HEK293 (cell line): ENCODE results near the gene CCDC69.

Source experiments
- KLF1 ChIP-seq: fragments of 450-650 bp; formaldehyde crosslinking; IDR thresholded peaks from 2 replicates; pipeline ENCODE4 v1.5.1; 2016; ENCODE audit warnings: missing biosample characterization, missing genetic modification characterization
- ZNF335 ChIP-seq: fragments of 450-650 bp; formaldehyde crosslinking; conservative IDR thresholded peaks from 2 replicates; pipeline ENCODE4 v1.5.1; 2016; ENCODE audit warnings: missing biosample characterization, missing genetic modification characterization
- ZNF548 ChIP-seq: fragments of 450-650 bp; formaldehyde crosslinking; IDR thresholded peaks from 2 replicates; pipeline ENCODE4 v1.5.1; 2016; ENCODE audit warnings: missing biosample characterization, missing genetic modification characterization
- ZNF585B ChIP-seq: fragments of 450-650 bp; formaldehyde crosslinking; IDR thresholded peaks from 2 replicates; pipeline ENCODE4 v1.5.1; 2016; ENCODE audit warnings: missing biosample characterization, missing genetic modification characterization
- TF ChIP-seq, protein P1 (sequence below): fragments of 450-650 bp; formaldehyde crosslinking; IDR thresholded peaks from 2 replicates; pipeline ENCODE4 v1.5.1; 2016; ENCODE audit warnings: missing biosample characterization, missing genetic modification characterization, low read depth
- TF ChIP-seq, protein P2 (sequence below): fragments of 450-650 bp; formaldehyde crosslinking; IDR thresholded peaks from 2 replicates; pipeline ENCODE4 v1.5.1; 2016; ENCODE audit warnings: missing biosample characterization, missing genetic modification characterization

DNA sequence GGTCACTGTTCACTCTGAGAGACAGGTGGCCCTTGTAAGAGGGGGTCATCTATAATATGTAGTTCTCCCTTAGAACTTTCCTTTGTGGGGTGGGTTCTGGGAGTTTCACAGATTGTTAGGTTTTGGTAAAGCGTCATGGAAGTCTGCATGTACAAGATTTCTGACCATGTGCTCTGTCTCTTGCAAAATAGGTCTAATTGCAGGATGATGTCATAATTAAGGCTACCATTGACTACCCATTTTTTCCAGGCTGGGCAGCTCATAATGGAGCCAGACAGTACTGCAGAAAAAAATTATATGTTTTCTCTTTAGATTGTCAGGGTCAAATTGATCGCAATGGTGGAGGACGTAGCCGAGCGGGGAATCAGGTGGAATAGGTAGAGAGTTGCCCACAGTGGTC is 25.4 kb upstream of the CCDC69 start:
- TF ChIP-seq ZNF585B (tag by site-specific recombination) (no peak), ZNF335 (tag by site-specific recombination) (no peak), KLF1 (tag by site-specific recombination) (no peak), ZNF548 (tag by site-specific recombination) (no peak)
- TF ChIP-seq, protein P1, sequence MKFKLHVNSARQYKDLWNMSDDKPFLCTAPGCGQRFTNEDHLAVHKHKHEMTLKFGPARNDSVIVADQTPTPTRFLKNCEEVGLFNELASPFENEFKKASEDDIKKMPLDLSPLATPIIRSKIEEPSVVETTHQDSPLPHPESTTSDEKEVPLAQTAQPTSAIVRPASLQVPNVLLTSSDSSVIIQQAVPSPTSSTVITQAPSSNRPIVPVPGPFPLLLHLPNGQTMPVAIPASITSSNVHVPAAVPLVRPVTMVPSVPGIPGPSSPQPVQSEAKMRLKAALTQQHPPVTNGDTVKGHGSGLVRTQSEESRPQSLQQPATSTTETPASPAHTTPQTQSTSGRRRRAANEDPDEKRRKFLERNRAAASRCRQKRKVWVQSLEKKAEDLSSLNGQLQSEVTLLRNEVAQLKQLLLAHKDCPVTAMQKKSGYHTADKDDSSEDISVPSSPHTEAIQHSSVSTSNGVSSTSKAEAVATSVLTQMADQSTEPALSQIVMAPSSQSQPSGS (tag by site-specific recombination): peak; percentile 62; the same call in 1 of the 2 replicates
- TF ChIP-seq, protein P2, sequence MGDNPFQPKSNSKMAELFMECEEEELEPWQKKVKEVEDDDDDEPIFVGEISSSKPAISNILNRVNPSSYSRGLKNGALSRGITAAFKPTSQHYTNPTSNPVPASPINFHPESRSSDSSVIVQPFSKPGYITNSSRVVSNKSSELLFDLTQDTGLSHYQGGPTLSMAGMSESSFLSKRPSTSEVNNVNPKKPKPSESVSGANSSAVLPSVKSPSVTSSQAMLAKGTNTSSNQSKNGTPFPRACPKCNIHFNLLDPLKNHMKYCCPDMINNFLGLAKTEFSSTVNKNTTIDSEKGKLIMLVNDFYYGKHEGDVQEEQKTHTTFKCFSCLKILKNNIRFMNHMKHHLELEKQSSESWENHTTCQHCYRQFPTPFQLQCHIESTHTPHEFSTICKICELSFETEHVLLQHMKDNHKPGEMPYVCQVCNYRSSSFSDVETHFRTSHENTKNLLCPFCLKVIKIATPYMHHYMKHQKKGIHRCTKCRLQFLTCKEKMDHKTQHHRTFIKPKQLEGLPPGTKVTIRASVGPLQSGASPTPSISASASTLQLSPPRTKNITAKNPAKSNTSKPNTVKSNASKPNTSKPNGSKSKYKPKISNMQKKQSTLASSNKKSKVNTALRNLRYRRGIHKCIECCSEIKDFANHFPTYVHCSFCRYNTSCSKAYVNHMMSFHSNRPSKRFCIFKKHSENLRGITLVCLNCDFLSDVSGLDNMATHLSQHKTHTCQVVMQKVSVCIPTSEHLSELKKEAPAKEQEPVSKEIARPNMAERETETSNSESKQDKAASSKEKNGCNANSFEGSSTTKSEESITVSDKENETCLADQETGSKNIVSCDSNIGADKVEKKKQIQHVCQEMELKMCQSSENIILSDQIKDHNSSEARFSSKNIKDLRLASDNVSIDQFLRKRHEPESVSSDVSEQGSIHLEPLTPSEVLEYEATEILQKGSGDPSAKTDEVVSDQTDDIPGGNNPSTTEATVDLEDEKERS (tag by site-specific recombination): no peak
